ENCODE measurements around the gene TAS2R40.
A peak's percentile ranks its signal among the peaks of the same experiment; 100 is the strongest.

The TAS2R40 gene

GRCh38 chr7:143214789-143215679 is 6.8 kb upstream of the TAS2R40 start:
- no peak for TF ChIP-seq POLR2A (IDR thresholded peaks at IDR 0.05; ENCODE audit: low read length)
- TF ChIP-seq GATA1 (IDR thresholded peaks at IDR 0.05; ENCODE audit: low read depth, low read length): no peak
- DNase-seq: peak; percentile 83 to 90

GRCh38 chr7:143216151-143216550 is 5.7 kb upstream of the TAS2R40 start:
- no peak for DNase-seq
- no peak for TF ChIP-seq GATA1 (IDR thresholded peaks at IDR 0.05; ENCODE audit: low read depth, low read length)
- TF ChIP-seq POLR2A (IDR thresholded peaks at IDR 0.05; ENCODE audit: low read length): no peak

GRCh38 chr7:143216686-143217085 is 5.2 kb upstream of the TAS2R40 start:
- DNase-seq: no peak
- TF ChIP-seq GATA1 (IDR thresholded peaks at IDR 0.05; ENCODE audit: low read depth, low read length) (no peak), POLR2A (IDR thresholded peaks at IDR 0.05; ENCODE audit: low read length) (no peak)

- TF ChIP-seq GATA1 (IDR thresholded peaks at IDR 0.05; ENCODE audit: low read depth, low read length) (no peak), POLR2A (IDR thresholded peaks at IDR 0.05; ENCODE audit: low read length) (no peak)
- DNase-seq: no peak
Observed at GRCh38 chr7:143217806-143218205, 4.0 kb upstream of the TAS2R40 start.

GRCh38 chr7:143221286-143221685 is 551 bp upstream of the TAS2R40 start:
- TF ChIP-seq POLR2A (IDR thresholded peaks at IDR 0.05; ENCODE audit: low read length) (no peak), GATA1 (IDR thresholded peaks at IDR 0.05; ENCODE audit: low read depth, low read length) (no peak)
- no peak for DNase-seq

GRCh38 chr7:143222782-143223181 is 945 bp downstream of the TAS2R40 start:
- TF ChIP-seq POLR2A (IDR thresholded peaks at IDR 0.05; ENCODE audit: low read length) (no peak), GATA1 (IDR thresholded peaks at IDR 0.05; ENCODE audit: low read depth, low read length) (no peak)
- no peak for DNase-seq

GRCh38 chr7:143223784-143224183 is 1.9 kb downstream of the TAS2R40 start:
- no peak for TF ChIP-seq GATA1 (IDR thresholded peaks at IDR 0.05; ENCODE audit: low read depth, low read length)
- DNase-seq: no peak

- no peak for TF ChIP-seq GATA1 (IDR thresholded peaks at IDR 0.05; ENCODE audit: low read depth, low read length)
- TF ChIP-seq POLR2A (IDR thresholded peaks at IDR 0.05; ENCODE audit: low read length): no peak
- DNase-seq: no peak
Observed at GRCh38 chr7:143225047-143225446, 3.2 kb downstream of the TAS2R40 start.

- TF ChIP-seq POLR2A (IDR thresholded peaks at IDR 0.05; ENCODE audit: low read length): no peak
- TF ChIP-seq GATA1 (IDR thresholded peaks at IDR 0.05; ENCODE audit: low read depth, low read length): no peak
- DNase-seq: no peak
Observed at GRCh38 chr7:143227806-143228205, 6.0 kb downstream of the TAS2R40 start.

- DNase-seq: no peak
Observed at GRCh38 chr7:143229054-143229790, 7.4 kb downstream of the TAS2R40 start.

GRCh38 chr7:143230602-143231457 is 9.0 kb downstream of the TAS2R40 start:
- DNase-seq: no peak
- TF ChIP-seq POLR2A (IDR thresholded peaks at IDR 0.05; ENCODE audit: low read length) (no peak), GATA1 (IDR thresholded peaks at IDR 0.05; ENCODE audit: low read depth, low read length) (no peak)

More at GRCh38 chr7:143229054-143229790, 7.4 kb downstream of the TAS2R40 start:
- TF ChIP-seq POLR2A (IDR thresholded peaks at IDR 0.05; ENCODE audit: low read length) (no peak), GATA1 (IDR thresholded peaks at IDR 0.05; ENCODE audit: low read depth, low read length) (no peak)

GRCh38 chr7:143233816-143234532 is 12.1 kb downstream of the TAS2R40 start:
- DNase-seq: no peak
- no peak for TF ChIP-seq GATA1 (IDR thresholded peaks at IDR 0.05; ENCODE audit: low read depth, low read length)
- no peak for TF ChIP-seq POLR2A (IDR thresholded peaks at IDR 0.05; ENCODE audit: low read length)

GRCh38 chr7:143234533-143234875 is 12.7 kb downstream of the TAS2R40 start:
- TF ChIP-seq GATA1 (IDR thresholded peaks at IDR 0.05; ENCODE audit: low read depth, low read length) (no peak), POLR2A (IDR thresholded peaks at IDR 0.05; ENCODE audit: low read length) (no peak)
- DNase-seq: no peak
